Esophagus mucosa (tissue), 1 donor: ENCODE measurements around the gene UPF1. TPM values are rescaled to one million over a fixed set of nuclear protein-coding genes. Genes with fewer than 3 reads are reported as not detected.

Experiments used
- total RNA-seq: library from RNA; stranded (reverse); gene quantifications from one replicate; pipeline ENCODE4 v1.2.4, GENCODE V29; 2023
- donor health status: DM: yes; HTN: yes; CAD: no.

Gene UPF1
- total RNA-seq, 1 donor from 2014 or later = 38.4 TPM

Other genes starting within 250 kb of the UPF1 start
- gene REX1BD, start 243.2 kb upstream of the UPF1 start, total RNA-seq = 41.3 TPM
- gene CRLF1, start 225.2 kb upstream of the UPF1 start, total RNA-seq = 7.9 TPM
- gene TMEM59L, start 219.1 kb upstream of the UPF1 start, total RNA-seq = 0.28 TPM
- 5.6 TPM for gene KLHL26, start 194.9 kb upstream of the UPF1 start, total RNA-seq
- gene CRTC1, start 148.3 kb upstream of the UPF1 start, total RNA-seq = 4.0 TPM
- gene COMP, start 40.7 kb upstream of the UPF1 start, total RNA-seq = 0.16 TPM
- not detected for gene CERS1, start 64.2 kb downstream of the UPF1 start, total RNA-seq
- gene COPE, start 87.4 kb downstream of the UPF1 start, total RNA-seq = 177 TPM
- gene DDX49, start 87.8 kb downstream of the UPF1 start, total RNA-seq = 56.0 TPM
- gene HOMER3, start 109.3 kb downstream of the UPF1 start, total RNA-seq = 14.1 TPM
- gene SUGP2, start 201.6 kb downstream of the UPF1 start, total RNA-seq = 26.1 TPM
- gene ARMC6, start 201.6 kb downstream of the UPF1 start, total RNA-seq = 19.8 TPM
- gene SLC25A42, start 232.0 kb downstream of the UPF1 start, total RNA-seq = 2.5 TPM